GM18499 (cell line): ENCODE data around the gene TRPM4.
"Not testable (repeated sequence)": the region's sequence is repeated elsewhere in the genome, so short reads cannot be mapped to it uniquely, and the experiment has no call there.

Experiments used
- ATAC-seq: cut with Tn5 transposase; IDR thresholded peaks from one replicate; pipeline ENCODE4 v1.9.1; 2021; ENCODE audit warnings: moderate number of reproducible peaks; ENCODE audit not compliant: insufficient read depth, unreplicated experiment

TRPM4 gene

DNA sequence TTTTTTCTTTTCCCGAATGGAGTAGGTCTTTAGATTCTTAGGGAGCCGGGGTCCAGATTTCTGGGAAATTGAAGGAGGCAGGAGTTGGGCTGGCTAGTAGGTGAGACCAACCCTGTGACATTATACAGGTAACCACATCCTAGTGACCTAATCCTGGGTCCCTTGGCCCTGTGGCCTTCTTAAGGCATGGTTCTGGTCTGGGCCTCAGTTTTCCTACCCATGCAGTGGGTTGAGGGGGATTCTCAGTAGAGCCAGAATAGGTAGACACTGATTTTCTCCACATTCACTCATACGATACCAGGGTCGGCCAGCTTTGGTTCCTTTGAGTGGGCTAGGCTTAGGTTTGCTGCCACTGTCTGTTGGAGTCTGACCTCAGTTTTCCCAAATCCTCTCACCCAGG is 31.0 kb upstream of the TRPM4 start:
- no peak for ATAC-seq

GRCh38 chr19:49127225-49127624 is 30.4 kb upstream of the TRPM4 start:
- not testable (repeated sequence) for ATAC-seq

- peak; percentile 66 for ATAC-seq
Measured at GRCh38 chr19:49127674-49128544, 29.7 kb upstream of the TRPM4 start.

- ATAC-seq = no peak
Measured at GRCh38 chr19:49128545-49129237, 28.9 kb upstream of the TRPM4 start.

DNA sequence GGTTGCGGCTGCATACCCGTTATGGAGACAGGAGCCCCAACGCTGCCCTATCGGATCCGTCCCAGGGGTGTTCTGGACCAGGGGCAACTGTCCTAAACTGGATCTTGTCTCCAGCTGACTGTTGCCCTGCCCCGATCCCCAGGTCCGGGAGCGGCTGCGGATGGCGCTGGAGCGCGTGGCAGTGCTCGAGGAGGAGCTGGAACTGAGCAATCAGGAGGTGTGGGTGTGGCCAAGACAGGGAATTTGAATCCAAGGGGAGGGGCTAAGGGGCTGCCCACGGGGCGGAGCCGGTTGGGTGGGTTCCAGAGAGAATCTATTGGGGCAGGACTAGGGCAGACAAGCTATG is 28.4 kb upstream of the TRPM4 start:
- ATAC-seq = no peak

DNA sequence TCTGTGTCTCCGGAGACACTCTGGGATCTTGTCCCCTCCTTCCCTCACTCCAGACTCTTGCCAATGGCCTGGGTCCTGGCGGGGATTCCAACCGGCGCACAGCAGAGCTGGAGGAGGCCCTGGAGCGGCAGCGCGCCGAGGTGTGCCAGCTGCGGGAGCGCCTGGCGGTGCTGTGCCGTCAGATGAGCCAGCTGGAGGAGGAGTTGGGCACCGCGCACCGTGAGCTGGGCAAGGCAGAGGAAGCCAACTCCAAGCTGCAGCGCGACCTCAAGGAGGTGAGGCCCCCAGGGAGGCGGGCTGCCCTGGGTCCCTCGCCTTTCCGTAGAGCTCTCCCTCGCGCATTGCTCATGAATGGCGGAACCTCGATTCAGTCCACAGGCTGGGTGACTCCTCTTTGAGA is 27.3 kb upstream of the TRPM4 start:
- no peak for ATAC-seq

- no peak for ATAC-seq
Measured at GRCh38 chr19:49132974-49133609, 24.5 kb upstream of the TRPM4 start.

DNA sequence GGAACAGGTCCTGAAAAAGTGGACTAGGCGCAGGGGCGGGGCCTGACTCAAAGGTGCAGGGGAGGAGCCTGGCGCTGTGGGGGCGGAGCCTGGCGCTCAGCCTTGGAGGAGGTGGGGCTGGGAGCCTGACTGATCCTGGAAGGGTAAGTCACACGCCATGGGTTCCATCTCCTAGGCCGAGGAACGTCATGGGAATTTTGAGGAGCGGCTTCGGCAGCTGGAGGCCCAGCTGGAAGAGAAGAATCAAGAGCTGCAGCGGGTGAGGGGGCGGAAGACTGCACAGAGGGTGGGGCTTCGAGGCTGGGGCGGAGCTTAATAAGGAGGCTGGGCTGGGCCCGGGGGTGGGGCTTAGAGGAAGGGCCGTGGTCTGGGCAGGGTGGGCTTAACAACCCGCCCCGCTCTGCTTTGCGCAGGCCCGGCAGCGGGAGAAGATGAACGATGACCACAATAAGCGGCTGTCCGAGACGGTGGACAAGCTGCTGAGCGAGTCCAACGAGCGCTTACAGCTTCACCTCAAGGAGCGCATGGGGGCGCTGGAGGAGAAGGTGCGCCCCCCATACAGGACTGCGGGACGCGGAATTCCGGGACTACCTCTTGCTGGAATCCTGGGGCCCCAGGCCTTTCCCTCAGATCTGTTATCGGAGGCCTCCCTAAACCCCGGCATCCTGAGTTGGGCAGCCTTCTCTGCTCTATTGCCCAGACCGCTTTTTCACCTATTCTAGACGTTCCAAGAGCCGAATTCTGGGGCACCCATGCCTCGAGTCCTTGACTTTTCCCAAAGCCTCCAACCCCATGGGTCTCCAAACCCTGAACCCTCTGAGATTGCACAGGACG is 23.8 kb upstream of the TRPM4 start:
- no peak for ATAC-seq

DNA sequence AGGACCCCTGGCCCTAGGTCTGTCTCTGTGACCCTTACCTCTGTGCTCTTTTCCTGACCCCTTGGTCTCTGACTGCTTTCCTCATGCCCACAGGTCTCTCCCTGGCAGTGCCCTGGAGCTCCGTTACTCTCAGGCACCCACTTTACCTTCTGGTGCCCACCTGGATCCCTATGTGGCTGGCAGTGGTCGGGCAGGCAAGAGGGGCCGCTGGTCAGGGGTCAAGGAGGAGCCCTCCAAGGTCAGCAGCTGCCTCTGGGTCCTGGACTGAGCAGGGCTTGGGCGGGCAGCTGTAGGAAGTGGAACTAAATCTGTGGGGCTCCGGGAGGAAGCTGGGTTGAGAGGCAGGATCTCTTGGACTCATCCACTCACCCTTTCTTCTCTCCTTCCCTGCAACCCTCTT is 21.9 kb upstream of the TRPM4 start:
- no peak for ATAC-seq

DNA sequence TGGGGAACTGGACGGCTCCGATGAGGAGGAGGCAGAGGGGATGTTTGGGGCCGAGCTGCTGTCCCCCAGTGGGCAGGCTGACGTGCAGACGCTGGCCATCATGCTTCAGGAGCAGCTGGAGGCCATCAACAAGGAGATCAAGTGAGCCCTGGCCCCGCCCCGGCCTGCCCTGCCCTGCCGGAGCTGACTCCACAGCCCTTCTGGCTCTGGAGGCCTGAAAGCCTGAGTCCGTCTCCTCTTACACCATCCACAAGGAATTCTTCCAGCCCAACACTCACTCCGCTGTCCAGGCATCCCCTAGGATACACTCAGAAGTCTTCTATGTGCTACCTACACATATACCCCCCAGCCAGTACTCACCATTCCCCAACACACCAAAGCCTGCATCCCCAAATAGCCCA is 20.8 kb upstream of the TRPM4 start:
- no peak for ATAC-seq

GRCh38 chr19:49140951-49141350 is 16.6 kb upstream of the TRPM4 start:
- ATAC-seq = no peak

GRCh38 chr19:49141352-49141751 is 16.2 kb upstream of the TRPM4 start:
- ATAC-seq = no peak

- ATAC-seq = no peak
Measured at GRCh38 chr19:49142866-49143335, 14.7 kb upstream of the TRPM4 start.

DNA sequence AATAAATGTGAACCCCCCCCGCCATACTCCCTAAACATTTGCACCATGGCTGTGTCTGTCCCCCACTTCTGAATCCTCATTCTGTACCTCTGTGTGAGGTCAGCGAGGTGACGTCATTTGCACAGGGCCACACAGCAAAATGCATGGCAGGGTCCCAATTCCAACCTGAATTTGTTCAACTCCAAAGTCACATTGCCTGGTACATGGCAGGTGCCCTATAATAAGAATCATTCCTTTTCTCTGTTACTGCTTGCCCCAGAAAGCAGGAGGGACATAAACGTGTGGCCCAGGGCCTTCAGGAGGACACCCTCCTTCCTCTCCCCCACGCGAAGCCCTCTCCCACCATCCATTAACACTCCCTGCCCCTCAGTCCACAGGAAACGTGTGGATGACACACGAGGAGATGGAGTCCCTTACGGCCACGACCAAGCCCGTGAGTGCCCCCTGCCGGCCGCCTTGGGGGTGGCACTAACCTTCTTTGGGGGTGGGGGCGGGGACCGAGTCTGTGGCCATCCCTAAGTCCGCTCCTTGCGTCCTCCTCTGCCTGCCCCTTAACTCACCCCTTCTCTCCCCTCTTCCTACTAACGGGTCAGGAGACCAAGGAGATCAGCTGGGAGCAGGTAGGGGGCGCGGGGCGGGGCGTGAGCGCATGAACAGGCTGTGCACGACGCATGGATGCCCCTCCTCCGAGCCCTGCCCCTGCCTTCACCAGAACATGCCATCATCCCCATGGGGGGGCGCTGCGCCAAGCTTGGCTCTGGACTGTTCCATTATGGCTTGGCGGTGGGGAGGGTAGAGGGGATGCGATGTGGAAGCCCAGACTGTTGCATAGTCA is 11.8 kb upstream of the TRPM4 start:
- no peak for ATAC-seq

DNA sequence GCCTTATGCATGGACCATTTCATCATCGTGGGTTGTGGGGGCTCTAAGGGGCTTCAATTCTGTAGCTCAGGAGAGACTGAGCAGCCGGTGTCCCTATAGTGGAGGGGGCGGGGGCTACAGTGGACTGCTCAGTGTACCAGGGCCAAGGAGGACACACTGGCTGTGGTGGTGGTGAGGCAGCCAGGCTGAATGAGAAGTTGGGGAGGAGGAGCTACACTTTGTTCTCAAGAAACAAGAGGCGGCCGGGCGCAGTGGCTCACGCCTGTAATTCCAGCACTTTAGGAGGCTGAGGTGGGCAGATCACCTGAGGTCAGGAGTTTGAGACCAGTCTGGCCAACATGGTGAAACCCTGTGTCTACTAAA is 11.2 kb upstream of the TRPM4 start:
- ATAC-seq = not testable (repeated sequence)

DNA sequence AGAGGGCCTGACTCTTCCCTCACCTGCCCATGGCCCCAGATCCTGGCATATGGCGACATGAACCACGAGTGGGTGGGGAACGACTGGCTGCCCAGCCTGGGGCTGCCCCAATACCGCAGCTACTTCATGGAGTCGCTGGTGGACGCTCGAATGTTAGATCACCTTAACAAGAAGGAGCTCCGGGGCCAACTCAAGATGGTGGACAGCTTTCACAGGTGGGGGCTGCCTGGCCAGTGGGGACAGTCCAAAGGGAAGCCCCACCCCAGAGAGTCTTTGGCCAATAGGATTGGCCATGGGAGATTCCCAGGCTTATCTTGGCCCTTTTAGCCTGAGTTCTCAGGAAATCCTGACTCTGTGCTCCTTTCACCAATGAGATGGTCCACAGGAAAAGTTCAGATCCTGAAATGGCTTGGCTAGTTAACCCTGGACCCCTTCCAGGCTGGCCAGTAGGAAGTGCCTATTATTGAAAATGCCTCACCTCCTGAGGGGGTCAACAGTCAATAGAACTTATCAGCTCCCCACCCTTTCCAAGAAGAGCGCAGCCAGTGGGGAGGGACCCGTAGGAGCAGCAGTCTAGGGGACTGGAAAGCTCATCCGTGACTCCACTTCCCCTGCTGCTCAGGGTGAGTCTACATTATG is 9.4 kb upstream of the TRPM4 start:
- ATAC-seq = no peak

DNA sequence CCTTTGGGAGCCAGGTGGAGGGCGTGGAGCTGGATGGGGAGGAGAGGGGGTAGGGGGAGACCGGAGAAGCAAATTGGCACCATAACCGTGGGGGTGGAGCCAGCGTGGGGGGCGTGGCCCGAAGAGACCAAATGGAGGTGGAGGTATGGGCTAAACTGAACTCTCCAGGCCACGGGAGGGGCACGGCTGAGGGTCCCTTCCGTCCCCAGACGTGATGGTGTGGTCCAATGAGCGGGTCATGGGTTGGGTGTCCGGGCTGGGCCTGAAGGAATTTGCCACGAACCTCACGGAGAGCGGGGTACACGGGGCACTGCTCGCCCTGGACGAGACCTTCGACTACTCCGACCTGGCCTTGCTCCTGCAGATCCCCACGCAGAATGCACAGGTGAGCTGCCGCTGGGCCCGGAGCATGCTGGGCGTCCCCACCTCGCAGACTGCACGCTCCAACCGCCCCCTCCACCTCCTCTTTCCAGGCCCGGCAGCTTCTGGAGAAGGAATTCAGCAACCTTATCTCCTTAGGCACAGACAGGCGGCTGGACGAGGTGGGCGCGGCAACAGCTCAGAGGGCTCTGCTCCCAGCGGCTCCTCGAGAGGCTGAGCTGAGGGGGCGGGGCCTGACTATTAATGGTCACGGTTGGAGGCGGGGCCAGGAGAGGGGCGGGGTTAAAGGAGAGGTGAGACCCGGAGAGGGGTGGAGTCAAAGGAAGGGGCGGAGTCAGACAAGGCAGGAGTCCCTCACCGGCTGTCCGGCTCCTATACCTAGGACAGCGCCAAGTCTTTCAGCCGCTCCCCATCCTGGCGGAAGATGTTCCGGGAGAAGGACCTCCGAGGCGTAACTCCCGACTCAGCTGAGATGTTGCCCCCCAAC is 8.6 kb upstream of the TRPM4 start:
- ATAC-seq = no peak

GRCh38 chr19:49149652-49150105 is 7.9 kb upstream of the TRPM4 start:
- no peak for ATAC-seq
